ENCODE measurements around the gene TMEM151B. TPM values are rescaled to one million over a fixed set of nuclear protein-coding genes. Genes with fewer than 3 reads are reported as not detected.

Gene TMEM151B
- total and polyA plus RNA-seq, 10 of the 15 experiments (the other 5 are each of a cell fraction or from before 2014, with no cell fraction given): 0.01 to 0.19 (median 0.05) TPM; not detected in 6

DNA sequence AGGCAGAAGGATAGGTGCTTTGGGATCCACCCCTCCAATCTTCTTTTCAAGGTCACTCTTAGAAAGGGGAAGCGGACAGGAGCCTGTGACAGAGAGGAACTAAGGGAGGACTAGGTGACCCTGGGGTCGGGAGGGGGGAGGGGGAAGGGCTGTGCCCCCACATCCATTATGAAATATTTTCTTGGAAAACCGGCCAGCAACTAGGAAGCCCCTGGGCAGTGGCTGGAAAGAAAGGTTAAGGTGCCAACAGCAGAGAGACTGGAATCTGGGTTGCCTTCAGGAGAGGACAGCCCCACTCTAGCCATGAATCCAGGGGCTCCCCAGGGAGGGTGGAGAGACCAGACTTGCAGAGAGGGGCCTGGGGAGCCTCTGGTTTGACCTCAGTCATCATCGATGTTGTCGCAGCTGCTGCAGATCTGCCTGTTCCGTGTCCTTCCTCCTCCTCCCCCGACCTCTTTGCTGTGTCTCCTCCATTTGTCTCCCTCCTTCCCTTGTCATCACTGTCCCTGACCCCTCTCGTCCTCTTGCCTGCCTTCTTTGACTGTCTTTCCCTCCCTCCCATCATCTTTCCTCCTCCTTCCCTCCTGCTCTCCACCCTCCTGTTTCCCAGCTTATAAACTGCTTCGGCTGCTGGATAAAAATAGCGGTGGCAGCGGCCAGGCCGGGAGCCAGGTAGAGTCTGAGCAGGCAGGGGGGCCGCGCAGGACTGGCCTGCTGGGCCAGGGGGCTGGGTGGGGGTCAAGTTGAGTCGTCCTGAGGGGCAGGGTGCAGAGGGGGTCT is 43.7 kb upstream of the TMEM151B start:
- intact Hi-C loops (cut with micrococcal nuclease; ENCODE audit: unreplicated experiment): no loop called here
- no peak overlapping the region for H3K27ac ChIP-seq (ENCODE audit: control insufficient read depth, insufficient read depth)
- H3K9ac ChIP-seq (ENCODE audit: control insufficient read depth, insufficient read depth, low read length): no peak overlapping the region
- SMC1A ChIA-PET (ENCODE audit: uncharacterized antibody, unreplicated experiment): interaction anchor here (1.4 to 2.3 kb wide), 3 partner anchors 9 to 63 kb away, joined by 4 to 6 read pairs (median 6); no protein-coding TSS in a partner anchor
- in situ Hi-C loops (cut with MboI): no loop called here
- no peak for DNase-seq (ENCODE audit: low read depth, low spot score)
- no peaks in the 10 kb centered on the region for H3K27me3 ChIP-seq (replicated peaks in 1 of 2; ENCODE audit: control insufficient read depth in 2 of 2, insufficient read depth in 2 of 2, low read length in 1 of 2)
- no peaks in the 10 kb centered on the region for H4K20me1 ChIP-seq (ENCODE audit: control insufficient read depth, insufficient read depth)
- H3K79me2 ChIP-seq (ENCODE audit: control insufficient read depth, insufficient read depth, low read length): peaks cover 31% of the 10 kb centered on the region
- no peak for FAIRE-seq
- H3K9me3 ChIP-seq (replicated peaks; ENCODE audit: control insufficient read depth, insufficient read depth, low read length): no peaks in the 10 kb centered on the region
- no peak overlapping the region for H3K4me3 ChIP-seq
- TF ChIP-seq NR2F1 (conservative IDR thresholded peaks at IDR 0.05) (peak; percentile 41; the same call in 1 of the 2 replicates), SPI1 (IDR thresholded peaks at IDR 0.05; ENCODE audit: borderline replicate concordance, insufficient read depth, low read depth, low read length) (peak; percentile 43; the same call in 1 of the 2 replicates), EED (IDR thresholded peaks at IDR 0.05; ENCODE audit: low read depth) (no peak)
- RAD21 ChIA-PET (ENCODE audit: unreplicated experiment): interaction anchor here (1.7 to 4.5 kb wide), 2 partner anchors 9 to 51 kb away, joined by 4 to 21 read pairs; no protein-coding TSS in a partner anchor
- no TSS peak for BruUV-seq (replicated peaks)
- POLR2A ChIA-PET: interaction anchor here (0.5 to 2.9 kb wide), 5 partner anchors 8 to 593 kb away, joined by 3 to 27 read pairs (median 3); no protein-coding TSS in a partner anchor
- WGBS (ENCODE audit: insufficient coverage, insufficient replicate concordance, low lambda C conversion rate, missing lambda C conversion rate): 69% methylated on average over 15 of the region's 15 CpGs
- no peak overlapping the region for H3K4me2 ChIP-seq (ENCODE audit: control insufficient read depth, insufficient read depth)
- peaks cover 22% of the 10 kb centered on the region for H3K4me1 ChIP-seq (ENCODE audit: control insufficient read depth, insufficient read depth, low read length)
- CTCF ChIA-PET: interaction anchor here (2.0 to 6.0 kb wide), 4 partner anchors 10 to 53 kb away, joined by 8 to 95 read pairs (median 24); no protein-coding TSS in a partner anchor
- peaks cover 0 to 11% of the 10 kb centered on the region in 2 experiments; a peak in 2 of 4 replicates for H3K36me3 ChIP-seq (ENCODE audit: control insufficient read depth in 2 of 2, insufficient read depth in 2 of 2, low read length in 1 of 2)
- no peak for ATAC-seq
- H2AFZ ChIP-seq (ENCODE audit: control insufficient read depth, low read depth, low read length): no peak overlapping the region

DNA sequence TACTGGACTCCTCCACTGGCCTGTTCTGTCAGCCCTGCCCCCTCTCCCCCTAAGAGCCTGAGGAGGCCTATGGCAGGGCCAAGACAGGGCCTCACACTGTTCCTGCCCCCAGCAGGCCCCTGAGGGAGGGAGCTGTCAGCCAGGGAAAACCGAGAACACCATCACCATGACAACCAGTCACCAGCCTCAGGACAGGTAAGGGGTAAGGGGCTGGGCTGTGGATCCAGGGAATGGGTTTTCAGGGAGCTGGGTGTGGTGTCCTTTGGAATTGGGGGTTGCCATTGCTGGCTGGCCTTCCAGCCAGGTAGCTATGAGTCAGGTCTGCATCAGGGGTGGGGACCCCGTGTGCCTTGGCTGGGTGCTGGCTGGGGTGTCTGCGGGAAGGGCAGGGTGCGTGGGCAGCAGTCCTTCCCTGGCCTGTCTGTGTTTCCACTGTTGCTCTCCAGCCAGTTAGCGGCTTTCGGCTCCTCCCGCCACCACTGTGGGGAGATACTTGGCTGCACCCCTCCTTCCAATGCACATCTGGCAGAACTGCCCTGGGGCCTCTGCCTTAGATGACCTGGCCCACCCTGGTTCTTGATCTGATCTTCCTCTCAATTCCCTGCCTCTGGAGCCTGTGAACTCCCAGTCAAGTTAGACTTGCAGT is 43.0 kb upstream of the TMEM151B start:
- H3K4me2 ChIP-seq (ENCODE audit: control insufficient read depth, insufficient read depth): no peak overlapping the region
- no peak overlapping the region for H2AFZ ChIP-seq (ENCODE audit: control insufficient read depth, low read depth, low read length)
- no peak for ATAC-seq

More for the DNA sequence above, 43.0 kb upstream of the TMEM151B start:
- Histone ChIP-seq H4K20me1 (ENCODE audit: control insufficient read depth, insufficient read depth) (no peaks in the 10 kb centered on the region), H3K9me3 (replicated peaks; ENCODE audit: control insufficient read depth, insufficient read depth, low read length) (no peaks in the 10 kb centered on the region), H3K27ac (ENCODE audit: control insufficient read depth, insufficient read depth) (no peak overlapping the region), H3K9ac (ENCODE audit: control insufficient read depth, insufficient read depth, low read length) (no peak overlapping the region), H3K4me3 (no peak overlapping the region), H3K4me1 (ENCODE audit: control insufficient read depth, insufficient read depth, low read length) (peaks cover 18% of the 10 kb centered on the region), H3K79me2 (ENCODE audit: control insufficient read depth, insufficient read depth, low read length) (peaks cover 31% of the 10 kb centered on the region), H3K27me3 (replicated peaks in 1 of 2; ENCODE audit: control insufficient read depth in 2 of 2, insufficient read depth in 2 of 2, low read length in 1 of 2) (no peaks in the 10 kb centered on the region), H3K36me3 (ENCODE audit: control insufficient read depth in 2 of 2, insufficient read depth in 2 of 2, low read length in 1 of 2) (peaks cover under 1 to 13% of the 10 kb centered on the region in 2 experiments; a peak in 3 of 4 replicates)
- intact Hi-C loops (cut with micrococcal nuclease; ENCODE audit: unreplicated experiment) (no loop called here), in situ Hi-C loops (cut with MboI) (no loop called here)
- ChIA-PET SMC1A (ENCODE audit: uncharacterized antibody, unreplicated experiment) (interaction anchor here (0.8 to 2.3 kb wide), 5 partner anchors 8 to 64 kb away, joined by 3 to 6 read pairs (median 4); no protein-coding TSS in a partner anchor), RAD21 (ENCODE audit: unreplicated experiment) (interaction anchor here (1.0 to 1.7 kb wide), 2 partner anchors 15 to 52 kb away, joined by 3 to 4 read pairs; no protein-coding TSS in a partner anchor), POLR2A (interaction anchor here (0.6 to 1.0 kb wide), 3 partner anchors 8 to 698 kb away, joined by 3 read pairs; no protein-coding TSS in a partner anchor), CTCF (interaction anchor here (0.7 to 6.0 kb wide), 5 partner anchors 10 to 53 kb away, joined by 3 to 39 read pairs (median 4); partner anchors contain the start of gene HSP90AB1)
- WGBS (ENCODE audit: insufficient coverage, insufficient replicate concordance, low lambda C conversion rate, missing lambda C conversion rate): 78% methylated on average over 7 of the region's 7 CpGs
- no peak for FAIRE-seq
- no peak for DNase-seq (ENCODE audit: low read depth, low spot score)
- BruUV-seq (replicated peaks): no TSS peak
- TF ChIP-seq, protein P1, sequence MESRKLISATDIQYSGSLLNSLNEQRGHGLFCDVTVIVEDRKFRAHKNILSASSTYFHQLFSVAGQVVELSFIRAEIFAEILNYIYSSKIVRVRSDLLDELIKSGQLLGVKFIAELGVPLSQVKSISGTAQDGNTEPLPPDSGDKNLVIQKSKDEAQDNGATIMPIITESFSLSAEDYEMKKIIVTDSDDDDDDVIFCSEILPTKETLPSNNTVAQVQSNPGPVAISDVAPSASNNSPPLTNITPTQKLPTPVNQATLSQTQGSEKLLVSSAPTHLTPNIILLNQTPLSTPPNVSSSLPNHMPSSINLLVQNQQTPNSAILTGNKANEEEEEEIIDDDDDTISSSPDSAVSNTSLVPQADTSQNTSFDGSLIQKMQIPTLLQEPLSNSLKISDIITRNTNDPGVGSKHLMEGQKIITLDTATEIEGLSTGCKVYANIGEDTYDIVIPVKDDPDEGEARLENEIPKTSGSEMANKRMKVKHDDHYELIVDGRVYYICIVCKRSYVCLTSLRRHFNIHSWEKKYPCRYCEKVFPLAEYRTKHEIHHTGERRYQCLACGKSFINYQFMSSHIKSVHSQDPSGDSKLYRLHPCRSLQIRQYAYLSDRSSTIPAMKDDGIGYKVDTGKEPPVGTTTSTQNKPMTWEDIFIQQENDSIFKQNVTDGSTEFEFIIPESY (IDR thresholded peaks at IDR 0.05): peak; percentile 60; the same call in 1 of the 2 replicates
- TF ChIP-seq FOS (IDR thresholded peaks at IDR 0.05; ENCODE audit: borderline replicate concordance, extremely low read depth, insufficient read length): no peak

Data from GM12878 (cell line).